Left ventricle myocardium superior (tissue), 1 donor: Measurements from ENCODE around the gene TMC3. TPM values are rescaled to one million over a fixed set of nuclear protein-coding genes. Genes with fewer than 3 reads are reported as not detected.

Experiments
- ATAC-seq: fragments of 200-7000 bp; cut with Tn5 transposase; one replicate; pipeline ENCODE4 v1.9.1; 2020; ENCODE audit warnings: mild to moderate bottlenecking, moderate library complexity
- DNase-seq: peaks from one replicate; pipeline ENCODE4 v3.0.0-alpha.2; 2020
- intact Hi-C: fragments of 100-400 bp; cut with micrococcal nuclease; formaldehyde crosslinking; loops from one replicate; pipeline ENCODE4 v1.11.0; 2022
- total RNA-seq: library from RNA; stranded (reverse); fragmentation: NEBNext Ultra II Directional; extraction: Animal tissue kit (Norgen Biotek cat#: 25700); gene quantifications from one replicate; pipeline ENCODE4 v1.2.1, GENCODE V29; 2021
- donor health status: DM: no; HTN: yes; CAD: no; lungs with severe emphysema.

Gene TMC3
- total RNA-seq, 1 donor from 2014 or later = not detected

DNA sequence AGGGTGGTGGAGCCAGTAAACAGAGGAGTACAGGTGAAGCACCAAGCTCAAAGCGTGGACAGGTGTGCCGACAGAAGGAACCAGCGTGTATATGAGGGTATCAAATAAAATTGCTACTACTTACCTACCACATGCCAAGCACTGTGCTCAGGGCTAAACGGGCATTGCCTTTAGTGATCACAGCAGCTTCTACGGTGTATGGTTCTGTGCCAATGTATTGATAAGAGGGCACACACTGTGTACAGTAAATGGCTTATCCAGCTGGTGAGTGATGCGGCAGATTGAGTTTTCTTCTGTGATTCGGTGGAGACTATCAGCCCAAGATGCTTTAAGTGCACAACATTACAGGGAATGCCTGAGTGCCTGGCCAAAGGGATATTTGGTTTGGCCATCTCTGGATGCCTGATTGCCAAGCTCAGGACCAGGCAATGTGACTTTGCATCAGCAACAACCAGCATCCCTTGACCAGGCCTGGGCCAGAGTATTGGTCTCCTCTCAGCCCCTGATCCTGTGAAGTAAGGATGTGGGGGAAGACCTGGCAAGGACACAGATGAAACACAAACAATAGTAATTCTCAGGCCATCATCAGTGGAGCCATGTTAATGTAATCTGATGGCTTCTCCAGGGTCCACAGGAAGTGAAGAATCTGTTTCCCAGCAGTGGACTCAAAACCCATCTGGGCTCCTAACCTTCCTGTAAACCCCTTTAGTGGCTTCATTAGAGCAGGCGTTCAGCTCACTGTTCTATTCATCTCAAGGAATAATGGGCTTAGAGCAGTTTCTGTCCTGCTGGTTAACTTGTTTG, 64.2 kb downstream of the TMC3 start:
- DNase-seq (no peak), ATAC-seq (no peak)
- intact Hi-C loops = no loop called here

DNA sequence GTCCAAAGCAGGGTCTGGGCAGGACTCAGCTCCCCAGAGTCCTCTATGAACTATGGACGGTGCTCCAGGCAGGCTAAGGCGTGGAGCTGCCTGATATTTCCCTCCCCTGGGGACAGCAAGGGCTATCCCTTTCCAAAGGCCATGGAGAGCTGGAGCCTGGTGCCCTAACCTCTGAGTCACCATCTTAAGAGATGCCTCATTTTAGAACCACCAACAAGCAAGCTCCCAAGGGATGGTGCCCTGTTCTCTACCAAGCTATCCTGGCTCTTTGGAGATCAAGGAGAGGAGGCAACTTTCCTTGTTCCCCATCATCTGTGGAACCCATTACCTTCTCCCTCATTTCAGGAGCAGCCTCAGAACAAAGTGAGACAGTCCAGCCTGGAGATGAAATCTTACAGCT, 65.8 kb downstream of the TMC3 start:
- intact Hi-C loops = no loop called here
- ATAC-seq (no peak), DNase-seq (no peak)

DNA sequence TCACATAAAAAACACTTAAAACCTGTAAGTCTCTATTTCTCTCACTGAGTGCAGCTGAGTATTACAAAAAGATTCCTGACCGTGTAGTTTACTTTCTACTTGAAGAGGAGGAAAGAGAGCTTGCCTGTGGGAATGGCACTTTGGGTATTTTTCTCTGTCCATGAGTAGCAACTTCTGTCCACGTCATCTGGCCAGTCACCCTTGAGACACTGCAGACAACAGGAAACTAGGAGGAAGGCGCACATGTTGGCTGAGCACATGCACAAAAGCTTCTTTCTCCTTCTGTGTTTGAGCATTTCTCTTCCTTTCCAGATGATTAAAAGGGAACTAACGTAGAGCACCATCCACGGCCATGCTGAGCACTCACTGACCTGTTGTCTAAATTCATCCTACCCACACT, 69.8 kb downstream of the TMC3 start:
- ATAC-seq = peak; percentile 71
- intact Hi-C loops = no loop called here
- DNase-seq = peak; percentile 47

DNA sequence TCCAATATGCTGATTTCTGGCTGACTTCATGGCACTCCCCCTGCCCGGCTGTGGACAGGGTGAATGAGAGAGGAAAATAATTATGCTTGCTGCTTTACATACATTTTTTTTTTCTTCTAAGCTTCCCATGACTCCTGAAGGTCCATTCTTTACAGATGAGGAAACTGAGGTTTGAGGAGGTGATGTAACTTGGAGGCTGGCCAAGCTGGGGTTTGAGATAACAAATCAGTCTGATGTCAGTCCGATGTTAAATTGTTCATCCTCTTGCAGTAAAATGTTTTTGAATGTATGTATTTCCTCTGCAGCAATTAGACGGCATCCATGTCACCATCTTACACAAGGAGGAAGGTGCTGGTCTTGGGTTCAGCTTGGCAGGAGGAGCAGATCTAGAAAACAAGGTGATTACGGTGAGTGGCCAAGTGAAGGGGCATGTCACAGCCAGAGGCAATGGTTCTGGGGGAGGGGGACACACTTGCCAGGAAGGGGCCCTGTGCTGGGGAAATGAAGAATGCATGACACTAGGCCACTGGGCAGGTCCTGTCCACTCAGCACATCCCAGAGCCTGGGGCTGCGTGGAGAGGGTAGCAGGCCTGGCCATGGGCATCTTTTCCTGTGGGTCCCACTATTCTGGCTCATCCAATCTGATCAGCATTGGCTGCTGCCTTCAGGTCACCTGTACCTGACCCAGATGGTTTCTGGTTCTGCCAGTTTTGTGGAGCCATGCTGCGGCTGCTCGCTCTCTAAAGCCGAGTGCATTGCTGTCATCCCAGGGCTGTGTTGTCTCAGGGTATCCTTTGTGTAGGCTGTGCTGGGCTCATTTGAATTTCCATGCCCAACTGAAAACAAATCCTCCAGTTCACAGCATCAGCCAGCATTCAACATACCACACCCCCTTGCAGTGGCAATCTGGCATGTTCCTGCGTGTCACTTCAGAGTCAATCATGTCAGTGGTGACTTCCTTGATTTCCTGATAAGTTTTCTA, 70.5 kb downstream of the TMC3 start:
- DNase-seq = no peak
- intact Hi-C loops = no loop called here
- ATAC-seq = peak; percentile 16

DNA sequence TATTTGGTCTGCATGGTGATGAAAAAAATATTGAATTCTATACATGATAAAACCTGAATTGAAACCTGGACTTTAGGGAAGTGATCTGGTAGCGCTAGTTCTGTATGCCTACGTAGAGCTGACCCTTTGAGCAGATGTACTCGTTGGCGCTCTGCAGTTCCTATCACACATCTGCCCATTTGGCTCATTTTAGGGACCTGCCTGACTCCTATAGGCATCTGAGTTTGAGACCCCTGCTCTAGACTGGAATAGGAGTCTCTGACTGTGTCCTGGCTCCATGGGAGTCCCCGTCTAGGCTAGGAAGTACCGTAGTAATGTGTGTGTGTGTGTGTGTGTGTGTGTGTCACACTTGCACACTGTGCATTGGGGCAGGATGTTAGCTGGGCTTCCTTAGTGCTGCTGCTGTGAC, 71.3 kb downstream of the TMC3 start:
- DNase-seq (no peak), ATAC-seq (peak; percentile 40)
- intact Hi-C loops = no loop called here

DNA sequence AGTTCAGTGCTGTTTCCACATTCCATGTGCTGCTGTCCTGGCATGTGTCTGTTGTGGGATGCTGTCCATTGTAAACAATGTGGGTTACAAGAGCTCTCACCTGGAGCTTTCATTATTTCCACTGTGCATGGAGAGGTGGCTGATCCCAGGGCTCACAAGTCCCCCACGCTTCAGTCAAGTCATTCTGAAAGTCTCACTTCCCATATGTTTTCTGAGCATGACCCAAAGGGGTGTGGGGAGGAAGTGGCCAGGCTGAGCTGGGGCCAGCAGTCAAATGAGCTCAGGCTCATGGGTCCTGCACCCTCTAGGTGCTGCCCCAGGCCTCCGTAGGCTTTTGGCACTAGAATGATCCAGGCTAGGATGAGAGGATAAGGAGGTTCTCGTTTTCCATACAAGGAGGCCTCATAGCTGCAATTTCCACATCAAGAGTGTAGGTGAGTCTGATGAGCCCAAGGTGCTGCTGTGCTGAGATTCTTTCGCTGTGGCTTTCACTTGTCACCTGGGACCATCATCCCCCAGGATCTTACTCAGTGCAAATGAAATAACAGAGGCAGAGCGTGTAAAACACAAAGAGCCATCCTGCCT, 72.1 kb downstream of the TMC3 start:
- intact Hi-C loops = no loop called here
- ATAC-seq = peak; percentile 65
- DNase-seq = peak; percentile 51

DNA sequence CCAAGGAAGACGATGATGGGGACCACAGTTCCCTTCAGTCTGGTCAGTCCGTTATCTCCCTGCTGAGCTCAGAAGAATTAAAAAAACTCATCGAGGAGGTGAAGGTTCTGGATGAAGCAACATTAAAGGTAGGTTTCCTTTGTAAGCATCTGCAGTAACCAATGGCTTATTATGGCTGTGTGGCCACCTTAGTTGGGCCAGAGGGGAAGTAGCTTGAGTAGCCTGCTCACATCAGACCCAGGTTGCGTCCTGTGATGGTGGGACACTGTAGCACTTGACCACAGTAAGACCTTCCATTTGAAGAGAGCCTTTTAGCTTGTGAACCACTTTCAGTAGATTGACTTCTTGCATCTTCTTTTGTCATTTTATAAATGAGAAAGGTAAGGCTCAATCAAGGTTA, 72.6 kb downstream of the TMC3 start:
- intact Hi-C loops = no loop called here
- DNase-seq (no peak), ATAC-seq (no peak)

DNA sequence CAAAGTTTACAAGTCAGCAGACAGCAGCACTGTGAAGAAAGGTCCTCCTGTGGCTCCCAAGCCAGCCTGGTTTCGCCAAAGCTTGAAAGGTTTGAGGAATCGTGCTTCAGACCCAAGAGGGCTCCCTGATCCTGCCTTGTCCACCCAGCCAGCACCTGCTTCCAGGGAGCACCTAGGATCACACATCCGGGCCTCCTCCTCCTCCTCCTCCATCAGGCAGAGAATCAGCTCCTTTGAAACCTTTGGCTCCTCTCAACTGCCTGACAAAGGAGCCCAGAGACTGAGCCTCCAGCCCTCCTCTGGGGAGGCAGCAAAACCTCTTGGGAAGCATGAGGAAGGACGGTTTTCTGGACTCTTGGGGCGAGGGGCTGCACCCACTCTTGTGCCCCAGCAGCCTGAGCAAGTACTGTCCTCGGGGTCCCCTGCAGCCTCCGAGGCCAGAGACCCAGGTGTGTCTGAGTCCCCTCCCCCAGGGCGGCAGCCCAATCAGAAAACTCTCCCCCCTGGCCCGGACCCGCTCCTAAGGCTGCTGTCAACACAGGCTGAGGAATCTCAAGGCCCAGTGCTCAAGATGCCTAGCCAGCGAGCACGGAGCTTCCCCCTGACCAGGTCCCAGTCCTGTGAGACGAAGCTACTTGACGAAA, 74.3 kb downstream of the TMC3 start:
- ATAC-seq (no peak), DNase-seq (no peak)
- intact Hi-C loops = no loop called here

DNA sequence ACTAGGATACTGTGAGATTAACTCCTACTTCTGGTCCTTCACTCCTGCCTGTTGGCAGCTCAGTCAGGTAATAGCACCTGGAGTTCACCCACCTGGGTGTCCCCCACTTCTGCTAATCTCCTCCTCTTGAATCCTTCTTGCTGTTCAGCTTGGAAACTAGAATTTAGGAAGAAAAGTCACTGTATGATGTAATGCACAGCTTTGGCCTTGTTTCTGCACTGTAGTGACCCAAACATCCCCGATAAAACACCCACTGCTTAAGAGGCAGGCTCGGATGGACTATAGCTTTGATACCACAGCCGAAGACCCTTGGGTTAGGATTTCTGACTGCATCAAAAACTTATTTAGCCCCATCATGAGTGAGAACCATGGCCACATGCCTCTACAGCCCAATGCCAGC, 74.9 kb downstream of the TMC3 start:
- DNase-seq = no peak
- ATAC-seq = no peak
- intact Hi-C loops = no loop called here

DNA sequence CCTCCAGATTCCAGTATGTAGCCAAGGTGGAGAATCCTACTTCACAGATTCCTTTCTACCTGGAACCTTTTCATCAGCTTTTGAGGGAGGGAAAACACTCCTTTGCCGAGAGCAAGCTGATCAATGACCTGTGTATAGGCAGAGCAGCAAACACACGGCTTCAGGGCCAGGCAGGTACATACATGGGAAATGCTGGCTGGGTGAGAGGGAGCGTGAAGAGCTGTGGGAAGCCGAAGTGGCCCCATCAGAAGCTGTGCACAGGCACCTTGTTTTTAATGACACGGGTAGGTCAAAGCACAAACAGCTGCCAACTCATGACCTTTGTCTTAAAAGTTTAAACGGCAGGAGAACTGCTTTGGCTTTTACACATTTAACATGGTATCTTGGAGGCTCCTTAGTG, 75.4 kb downstream of the TMC3 start:
- DNase-seq (no peak), ATAC-seq (no peak)
- intact Hi-C loops = no loop called here

DNA sequence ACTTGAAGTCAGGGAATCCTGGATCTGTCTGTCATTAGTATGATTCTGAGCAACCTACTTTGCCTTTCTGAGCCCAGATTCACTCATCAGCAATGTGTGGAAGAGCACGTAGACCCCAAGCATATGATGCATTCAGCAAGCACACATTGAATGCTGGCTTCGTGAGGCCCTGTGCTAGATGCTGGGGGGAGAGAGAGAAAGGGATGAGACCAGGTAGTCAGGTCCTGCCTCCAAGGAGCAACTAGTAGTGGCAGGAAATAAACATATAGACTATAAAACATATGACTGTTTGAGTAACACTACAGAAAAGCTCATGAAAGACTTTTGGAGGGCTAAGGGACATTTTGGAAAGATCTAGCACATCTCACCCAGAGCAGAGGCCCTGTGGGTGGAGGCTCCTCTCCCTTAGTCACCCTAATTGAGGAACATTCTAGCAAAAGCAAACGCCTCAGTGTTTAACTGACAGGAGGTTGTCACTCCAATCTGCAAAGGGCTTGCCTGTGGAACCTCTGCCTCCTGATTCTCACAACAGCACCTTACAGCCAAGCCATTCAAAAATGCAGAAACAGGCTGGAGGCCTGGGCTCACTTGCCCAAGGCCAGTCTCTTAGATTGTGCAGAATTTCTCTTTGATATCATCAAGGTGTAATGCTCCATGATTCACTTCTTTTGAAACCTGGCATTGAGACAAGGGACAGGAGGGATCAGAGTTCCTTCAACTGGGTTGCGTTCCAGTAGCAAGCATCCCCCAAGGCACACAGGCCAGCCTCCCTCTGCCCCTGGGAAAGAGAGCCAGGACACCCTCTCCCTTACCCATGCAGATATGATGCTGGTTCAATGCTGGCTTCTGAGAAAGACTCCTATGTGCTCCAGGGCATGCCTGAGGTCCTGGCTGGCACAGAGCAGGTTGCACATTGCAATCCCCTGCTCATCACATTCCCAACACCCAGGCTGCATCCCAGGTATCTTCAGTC, 76.1 kb downstream of the TMC3 start:
- no peak for ATAC-seq
- intact Hi-C loops = no loop called here

DNA sequence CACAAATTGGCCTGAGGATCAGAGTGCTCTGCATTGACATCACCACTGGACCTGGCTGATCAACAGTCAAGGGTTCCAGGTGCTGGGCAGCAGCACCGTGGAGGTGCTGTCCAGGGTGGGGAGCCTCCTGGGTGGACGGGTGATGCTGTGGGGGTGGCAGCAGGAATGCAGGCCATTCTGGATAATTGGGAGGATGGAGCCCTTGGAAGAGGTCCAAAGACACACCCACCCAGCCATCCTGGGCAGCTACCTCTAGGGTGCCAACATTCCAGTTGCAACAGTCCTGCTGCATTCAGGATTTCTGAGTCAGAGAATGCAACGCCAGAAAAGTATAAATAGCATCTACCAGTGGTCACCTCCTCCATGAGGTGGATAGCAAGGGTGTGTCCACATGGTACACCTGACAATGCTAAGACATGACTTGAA, 76.9 kb downstream of the TMC3 start:
- DNase-seq (no peak), ATAC-seq (no peak)
- intact Hi-C loops = no loop called here

More for the DNA sequence above, 76.1 kb downstream of the TMC3 start:
- no peak for DNase-seq

DNA sequence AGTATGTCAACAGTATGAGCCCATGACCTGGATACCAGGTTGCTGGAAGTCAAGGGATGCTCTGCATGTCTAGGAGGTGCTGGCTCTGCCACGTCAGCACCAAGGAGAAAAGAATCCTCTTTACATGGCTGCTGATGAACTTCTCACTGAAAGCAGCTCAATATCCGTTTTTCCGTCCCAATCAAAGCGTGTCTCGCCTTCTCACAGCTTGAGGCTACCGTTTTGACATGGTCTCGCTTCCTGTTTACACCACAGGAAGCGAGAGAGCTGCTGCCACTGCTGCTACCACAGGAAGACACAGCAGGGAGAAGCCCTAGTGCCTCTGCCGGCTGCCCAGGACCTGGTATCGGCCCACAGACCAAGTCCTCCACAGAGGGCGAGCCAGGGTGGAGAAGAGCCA, 77.3 kb downstream of the TMC3 start:
- ATAC-seq (peak; percentile 70), DNase-seq (peak; percentile 56)
- intact Hi-C loops = no loop called here

DNA sequence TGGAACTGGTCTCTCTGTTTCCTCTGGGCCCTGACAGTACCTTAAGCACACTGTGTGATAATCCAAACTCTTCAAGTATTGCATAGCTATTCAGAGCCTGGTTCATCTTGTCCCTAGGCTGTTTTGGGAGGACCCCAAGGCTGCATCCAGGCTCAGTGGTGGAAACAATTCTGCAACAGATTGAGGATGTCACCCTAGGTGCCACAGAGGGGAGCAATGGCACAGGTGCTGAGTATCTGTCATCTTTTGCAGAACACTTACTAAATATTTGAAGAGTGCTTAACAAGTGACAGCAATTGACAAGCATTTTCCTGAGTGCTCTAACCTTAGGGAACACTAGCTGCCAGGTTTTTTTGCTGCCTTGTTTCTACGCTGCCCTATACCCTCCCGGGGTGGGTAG, 77.8 kb downstream of the TMC3 start:
- intact Hi-C loops = no loop called here
- ATAC-seq (no peak), DNase-seq (no peak)

DNA sequence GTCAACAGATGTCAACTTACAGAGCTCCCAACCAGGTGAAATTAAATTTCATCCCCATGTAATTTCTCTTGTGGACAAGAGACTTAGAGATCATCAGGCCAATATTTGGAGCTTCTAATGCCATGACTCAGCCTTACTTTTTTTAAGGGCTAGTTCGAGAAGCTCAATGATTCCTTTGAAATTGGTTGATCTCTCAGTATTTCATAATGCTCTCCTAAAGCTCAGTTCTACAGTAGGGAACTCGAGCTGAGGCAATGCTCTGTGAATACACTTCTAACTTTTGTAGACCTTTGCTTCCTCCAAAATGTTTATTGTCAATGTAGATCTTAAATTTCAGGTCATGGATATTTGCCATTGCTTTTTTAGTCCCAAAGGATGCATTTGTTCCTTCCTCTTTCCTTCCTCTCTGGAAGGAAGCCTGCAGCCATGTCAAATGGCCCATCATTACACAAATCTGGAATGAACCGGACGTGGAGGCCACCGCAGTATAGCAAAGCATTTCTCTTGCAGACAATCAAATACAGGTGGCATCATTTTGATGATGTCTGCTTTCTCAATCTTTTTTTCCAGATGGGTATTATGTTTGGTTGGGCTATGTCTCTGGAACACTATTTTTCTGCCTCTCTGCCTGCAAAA, 78.4 kb downstream of the TMC3 start:
- intact Hi-C loops = no loop called here
- no peak for DNase-seq
- no peak for ATAC-seq

DNA sequence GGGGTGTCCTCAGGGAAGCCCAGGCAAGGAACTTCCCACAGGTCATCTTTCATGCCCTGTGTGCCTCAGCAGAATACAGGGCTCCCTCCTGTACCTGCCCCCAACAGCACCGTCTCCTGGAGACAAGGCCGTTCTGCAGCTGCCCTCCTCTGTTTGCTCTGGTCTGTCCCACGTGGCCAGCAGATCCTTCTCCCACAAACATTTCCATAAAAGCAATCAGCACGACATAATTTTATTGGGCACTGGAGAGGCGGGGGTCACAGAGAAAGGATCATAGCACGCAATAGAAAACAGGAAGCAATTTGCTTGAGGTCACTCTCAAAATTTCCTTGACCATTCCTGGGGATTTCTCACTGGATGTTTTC, 79.5 kb downstream of the TMC3 start:
- no peak for DNase-seq
- ATAC-seq = no peak
- intact Hi-C loops = no loop called here

DNA sequence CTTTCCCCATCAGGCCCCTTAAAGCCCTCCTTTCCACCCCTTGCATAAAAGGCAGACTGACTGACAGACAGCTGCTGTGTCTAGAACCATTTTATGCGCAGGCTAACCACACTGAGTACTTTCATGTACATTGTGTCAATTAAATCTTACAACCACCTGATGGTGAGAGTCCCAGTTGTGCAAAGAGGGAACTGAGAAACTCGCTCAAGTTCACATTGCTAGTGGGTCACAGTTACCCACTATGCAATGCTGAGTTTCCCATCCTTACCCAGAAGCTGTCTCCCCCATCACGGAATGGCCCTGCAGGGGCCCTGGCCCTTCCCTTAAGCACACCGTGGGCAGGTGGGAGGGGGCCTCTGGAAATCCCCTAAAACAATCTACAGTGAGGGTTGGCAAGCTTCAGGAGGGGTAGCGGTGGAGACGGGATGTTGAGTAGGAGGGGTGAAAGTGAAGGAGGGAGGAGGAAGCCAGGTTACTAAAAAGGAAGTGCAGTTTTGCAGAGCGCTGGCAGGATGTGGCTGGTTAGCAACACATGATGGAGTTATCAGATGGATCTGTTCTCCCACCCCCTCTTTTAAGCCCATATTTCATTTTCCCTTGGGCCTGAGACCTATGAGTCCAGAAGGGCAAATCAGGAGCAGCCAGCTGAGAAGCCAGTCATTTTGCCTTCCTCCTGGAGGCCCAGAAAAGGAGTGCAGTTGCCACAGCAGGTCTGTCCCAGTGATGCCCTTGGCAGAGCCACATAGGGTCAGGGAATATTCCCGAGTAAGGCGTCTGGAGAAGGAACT, 80.1 kb downstream of the TMC3 start:
- intact Hi-C loops = no loop called here
- ATAC-seq (peak; percentile 21), DNase-seq (no peak)
